ENCODE data around the gene RAD18.
A peak's percentile ranks its signal among the peaks of the same experiment; 100 is the strongest.

The RAD18 gene

DNA sequence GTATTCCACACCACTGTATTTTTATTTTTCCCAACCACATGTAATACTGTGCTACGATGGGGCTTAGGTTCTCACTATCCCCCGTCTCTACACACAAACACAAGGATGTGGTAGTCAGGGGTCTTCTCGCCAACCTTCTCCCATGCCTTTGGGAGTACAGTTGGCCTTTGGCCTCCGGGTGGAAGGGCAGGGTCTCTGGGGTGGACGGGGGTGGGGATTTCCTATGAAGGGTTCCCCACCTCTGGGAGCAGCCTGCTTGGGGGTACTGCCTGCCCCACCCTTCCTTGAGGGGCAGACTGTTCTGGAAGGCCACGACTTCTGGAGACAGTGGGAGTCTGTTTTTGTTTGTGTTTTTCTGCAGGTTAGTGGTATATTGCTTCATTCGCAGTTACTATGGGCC, 21.3 kb upstream of the RAD18 start:
- Mint-ChIP-seq H3K4me3 (no peak overlapping the region), H3K36me3 (ENCODE audit: low read depth) (no peaks in the 10 kb centered on the region), H3K27ac (no peak overlapping the region), H3K9me3 (peaks cover 12% of the 10 kb centered on the region), H3K4me1 (peaks cover 60% of the 10 kb centered on the region), H3K27me3 (ENCODE audit: low read depth, poor library complexity) (peaks cover 15% of the 10 kb centered on the region)
- no peak for DNase-seq
- TF ChIP-seq, protein P1, sequence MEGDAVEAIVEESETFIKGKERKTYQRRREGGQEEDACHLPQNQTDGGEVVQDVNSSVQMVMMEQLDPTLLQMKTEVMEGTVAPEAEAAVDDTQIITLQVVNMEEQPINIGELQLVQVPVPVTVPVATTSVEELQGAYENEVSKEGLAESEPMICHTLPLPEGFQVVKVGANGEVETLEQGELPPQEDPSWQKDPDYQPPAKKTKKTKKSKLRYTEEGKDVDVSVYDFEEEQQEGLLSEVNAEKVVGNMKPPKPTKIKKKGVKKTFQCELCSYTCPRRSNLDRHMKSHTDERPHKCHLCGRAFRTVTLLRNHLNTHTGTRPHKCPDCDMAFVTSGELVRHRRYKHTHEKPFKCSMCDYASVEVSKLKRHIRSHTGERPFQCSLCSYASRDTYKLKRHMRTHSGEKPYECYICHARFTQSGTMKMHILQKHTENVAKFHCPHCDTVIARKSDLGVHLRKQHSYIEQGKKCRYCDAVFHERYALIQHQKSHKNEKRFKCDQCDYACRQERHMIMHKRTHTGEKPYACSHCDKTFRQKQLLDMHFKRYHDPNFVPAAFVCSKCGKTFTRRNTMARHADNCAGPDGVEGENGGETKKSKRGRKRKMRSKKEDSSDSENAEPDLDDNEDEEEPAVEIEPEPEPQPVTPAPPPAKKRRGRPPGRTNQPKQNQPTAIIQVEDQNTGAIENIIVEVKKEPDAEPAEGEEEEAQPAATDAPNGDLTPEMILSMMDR (IDR thresholded peaks at IDR 0.05), result no peak

DNA sequence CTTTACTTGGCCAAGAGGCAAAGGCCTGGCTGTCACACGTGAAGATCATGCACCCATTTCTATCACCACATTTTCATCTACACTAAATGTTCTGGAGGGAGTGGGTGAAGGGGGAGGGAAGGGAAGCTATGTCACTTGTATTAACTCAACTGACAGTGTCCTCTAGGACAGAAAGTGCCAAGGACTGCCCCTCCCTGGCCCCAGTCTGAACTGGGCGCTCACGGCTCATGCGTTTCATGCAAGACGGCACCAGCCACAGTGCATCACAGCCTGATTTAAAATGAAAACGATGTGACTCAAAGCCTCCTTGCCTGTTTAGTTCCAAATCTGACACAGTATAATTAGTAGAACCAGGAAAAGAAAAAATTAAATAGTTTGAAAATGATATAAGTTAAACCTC, 20.8 kb upstream of the RAD18 start:
- no peak for DNase-seq
- peaks cover 16% of the 10 kb centered on the region for H3K9me3 Mint-ChIP-seq
- H3K27ac Mint-ChIP-seq, result peak overlapping the region; percentile 79
- no peaks in the 10 kb centered on the region for H3K36me3 Mint-ChIP-seq (ENCODE audit: low read depth)
- H3K4me3 Mint-ChIP-seq, result no peak overlapping the region
- TF ChIP-seq, protein P1 (IDR thresholded peaks at IDR 0.05), result no peak
- H3K4me1 Mint-ChIP-seq, result peaks cover 60% of the 10 kb centered on the region
- peaks cover 19% of the 10 kb centered on the region for H3K27me3 Mint-ChIP-seq (ENCODE audit: low read depth, poor library complexity)

DNA sequence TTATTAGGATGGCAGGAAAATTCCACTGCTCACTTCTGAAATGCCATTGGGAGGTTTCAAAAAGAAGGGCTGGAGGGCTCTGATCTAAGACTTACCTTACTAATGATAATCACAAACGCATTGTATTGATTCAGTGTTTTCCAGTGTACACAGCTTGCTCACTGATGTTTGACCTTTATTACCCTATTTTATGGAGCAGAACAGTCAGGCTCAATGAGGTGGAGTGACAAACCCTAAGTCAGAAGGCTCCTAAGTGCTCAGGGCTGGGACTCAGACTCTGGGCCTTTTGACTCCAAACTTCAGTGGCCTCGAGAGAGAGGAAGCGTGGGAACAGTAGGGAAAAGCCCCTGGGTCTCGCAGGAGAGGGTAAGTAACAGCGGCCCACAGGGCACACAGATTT, 20.3 kb upstream of the RAD18 start:
- TF ChIP-seq, protein P1 (IDR thresholded peaks at IDR 0.05), result no peak
- H3K27ac Mint-ChIP-seq, result peak overlapping the region; percentile 79
- H3K36me3 Mint-ChIP-seq (ENCODE audit: low read depth), result no peaks in the 10 kb centered on the region

DNA sequence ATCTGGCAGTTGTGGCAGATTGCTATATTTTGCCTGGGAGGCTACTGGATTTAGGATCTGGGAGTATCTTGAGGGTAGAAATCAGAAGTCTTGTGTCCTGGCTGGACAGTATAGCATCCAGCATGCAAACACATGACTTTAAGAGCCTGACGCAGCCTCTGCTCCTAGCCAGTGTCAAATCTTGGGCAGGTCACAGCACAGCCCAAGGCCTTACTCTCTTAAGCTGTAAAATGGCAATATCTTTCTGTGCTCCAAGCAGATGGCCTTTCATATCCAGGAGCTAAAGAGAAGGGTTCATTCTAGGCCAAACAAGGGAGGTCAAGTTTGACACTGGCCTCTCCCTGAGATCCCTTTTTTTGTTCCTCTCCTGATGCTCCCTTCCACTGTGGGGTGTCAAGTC, 19.8 kb upstream of the RAD18 start:
- Mint-ChIP-seq H3K4me3 (no peak overlapping the region), H3K27ac (peak overlapping the region; percentile 79)
- DNase-seq, result no peak

More for the DNA sequence above, 20.3 kb upstream of the RAD18 start:
- peaks cover 58% of the 10 kb centered on the region for H3K4me1 Mint-ChIP-seq
- no peak for DNase-seq
- H3K4me3 Mint-ChIP-seq, result peak overlapping the region; percentile 1
- peaks cover 19% of the 10 kb centered on the region for H3K27me3 Mint-ChIP-seq (ENCODE audit: low read depth, poor library complexity)
- H3K9me3 Mint-ChIP-seq, result peaks cover 19% of the 10 kb centered on the region

DNA sequence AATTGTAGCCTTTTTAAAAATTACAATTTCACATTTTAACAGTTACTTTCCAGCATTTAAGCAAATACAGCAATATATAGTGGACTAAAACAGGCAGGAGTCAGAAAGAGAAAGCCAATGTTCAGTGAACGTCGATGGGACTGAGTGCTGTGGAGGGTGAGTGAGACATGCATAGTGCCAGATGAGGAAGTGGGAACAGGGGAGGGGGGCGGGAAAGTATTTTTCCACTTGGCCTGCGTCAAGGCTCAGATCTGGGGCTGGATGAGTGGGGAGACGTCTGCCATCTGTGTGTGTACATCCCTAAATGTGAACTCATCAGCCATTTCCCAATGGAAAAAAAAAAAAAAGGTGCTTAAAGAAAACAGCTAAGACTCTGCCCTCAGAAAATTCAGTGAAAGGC, 19.2 kb upstream of the RAD18 start:
- peak overlapping the region; percentile 20 for H3K27ac Mint-ChIP-seq
- H3K4me1 Mint-ChIP-seq, result peaks cover 47% of the 10 kb centered on the region
- peaks cover 19% of the 10 kb centered on the region for H3K9me3 Mint-ChIP-seq
- no peak overlapping the region for H3K4me3 Mint-ChIP-seq
- TF ChIP-seq, protein P1 (IDR thresholded peaks at IDR 0.05), result no peak
- no peak for DNase-seq
- H3K36me3 Mint-ChIP-seq (ENCODE audit: low read depth), result no peaks in the 10 kb centered on the region
- H3K27me3 Mint-ChIP-seq (ENCODE audit: low read depth, poor library complexity), result peaks cover 17% of the 10 kb centered on the region

More for the DNA sequence above, 19.8 kb upstream of the RAD18 start:
- TF ChIP-seq, protein P1 (IDR thresholded peaks at IDR 0.05), result no peak
- no peaks in the 10 kb centered on the region for H3K36me3 Mint-ChIP-seq (ENCODE audit: low read depth)
- H3K27me3 Mint-ChIP-seq (ENCODE audit: low read depth, poor library complexity), result peaks cover 16% of the 10 kb centered on the region
- H3K9me3 Mint-ChIP-seq, result peaks cover 19% of the 10 kb centered on the region
- peaks cover 52% of the 10 kb centered on the region for H3K4me1 Mint-ChIP-seq

DNA sequence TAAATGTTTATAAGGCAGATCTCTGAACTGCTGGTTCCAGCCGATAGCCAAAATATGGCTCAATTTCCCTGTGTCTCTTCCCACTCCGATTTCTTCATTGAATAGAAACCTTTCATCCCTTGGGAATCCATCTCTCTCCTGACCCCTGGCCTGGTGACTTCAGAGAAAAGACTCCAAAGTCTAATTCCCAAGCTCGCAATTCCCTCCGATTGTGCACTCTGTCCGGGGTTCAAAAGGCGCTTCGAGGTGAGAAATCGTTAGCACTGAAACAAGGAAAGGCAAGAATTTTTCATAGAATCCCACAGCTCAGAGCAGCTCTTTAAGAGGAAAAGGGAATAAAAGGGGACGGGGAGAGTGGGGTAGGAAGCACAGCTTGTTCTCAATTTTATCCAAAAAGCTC, 18.4 kb upstream of the RAD18 start:
- Mint-ChIP-seq H3K36me3 (ENCODE audit: low read depth) (no peaks in the 10 kb centered on the region), H3K27me3 (ENCODE audit: low read depth, poor library complexity) (peaks cover 21% of the 10 kb centered on the region), H3K27ac (peak overlapping the region; percentile 46)

More for the DNA sequence above, 18.4 kb upstream of the RAD18 start:
- TF ChIP-seq, protein P1 (IDR thresholded peaks at IDR 0.05), result no peak
- peaks cover 47% of the 10 kb centered on the region for H3K4me1 Mint-ChIP-seq
- peaks cover 19% of the 10 kb centered on the region for H3K9me3 Mint-ChIP-seq
- DNase-seq, result no peak
- H3K4me3 Mint-ChIP-seq, result no peak overlapping the region
